GM19193 (cell line): ENCODE measurements around the gene AHDC1.

ENCODE experiments used
- POLR2A ChIP-seq: IDR thresholded peaks from 4 replicates; pipeline ENCODE4 v1.6.1; 2011; ENCODE audit not compliant: insufficient read depth, insufficient read length; ENCODE audit errors: extremely low read depth

The AHDC1 gene

DNA sequence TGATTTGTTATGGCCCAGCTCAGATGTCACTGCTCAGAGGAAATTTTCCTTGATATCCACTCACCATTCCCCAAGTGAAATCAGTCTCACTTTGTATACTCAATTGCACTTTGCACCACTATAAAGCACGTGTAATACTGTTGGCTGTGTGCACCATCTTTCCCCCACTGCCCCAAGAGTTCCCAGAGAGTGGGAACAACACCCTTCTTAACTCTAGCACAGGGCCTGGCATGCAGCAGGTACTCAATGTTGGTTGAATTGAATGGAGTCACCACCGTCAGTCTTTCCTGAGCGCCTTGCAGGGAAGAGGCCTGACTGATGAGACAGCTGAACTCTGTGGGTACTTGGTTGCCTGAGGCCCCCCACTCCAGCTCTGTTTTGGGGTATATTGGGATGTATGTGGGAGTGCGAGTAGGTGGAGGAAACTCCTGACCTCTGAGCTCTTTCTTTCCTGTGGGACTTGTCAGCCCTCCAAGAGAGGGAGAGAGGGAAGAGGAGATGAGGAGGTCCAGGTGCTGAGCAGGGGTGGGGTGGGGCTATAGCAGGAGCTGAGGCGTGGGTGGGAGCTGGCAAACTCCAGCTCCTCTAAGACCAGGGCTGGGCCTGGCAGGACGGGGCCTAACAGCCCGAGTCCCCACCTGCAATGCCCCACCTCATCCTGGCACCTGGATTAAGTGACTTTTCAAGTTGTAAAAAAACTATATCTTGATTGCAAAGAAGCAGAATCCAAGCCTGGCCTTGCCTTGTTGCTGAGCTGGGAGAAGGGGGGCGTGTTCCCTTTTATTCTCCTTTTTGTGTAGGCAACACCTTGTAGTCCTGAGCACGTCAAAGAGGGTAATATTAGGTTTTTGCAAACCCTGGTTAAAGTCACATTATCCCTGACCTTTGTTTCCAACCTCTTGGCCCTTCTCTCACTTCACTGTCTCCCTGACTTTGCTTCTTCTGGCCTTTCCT, 94.5 kb downstream of the AHDC1 start:
- TF ChIP-seq POLR2A, result no peak

DNA sequence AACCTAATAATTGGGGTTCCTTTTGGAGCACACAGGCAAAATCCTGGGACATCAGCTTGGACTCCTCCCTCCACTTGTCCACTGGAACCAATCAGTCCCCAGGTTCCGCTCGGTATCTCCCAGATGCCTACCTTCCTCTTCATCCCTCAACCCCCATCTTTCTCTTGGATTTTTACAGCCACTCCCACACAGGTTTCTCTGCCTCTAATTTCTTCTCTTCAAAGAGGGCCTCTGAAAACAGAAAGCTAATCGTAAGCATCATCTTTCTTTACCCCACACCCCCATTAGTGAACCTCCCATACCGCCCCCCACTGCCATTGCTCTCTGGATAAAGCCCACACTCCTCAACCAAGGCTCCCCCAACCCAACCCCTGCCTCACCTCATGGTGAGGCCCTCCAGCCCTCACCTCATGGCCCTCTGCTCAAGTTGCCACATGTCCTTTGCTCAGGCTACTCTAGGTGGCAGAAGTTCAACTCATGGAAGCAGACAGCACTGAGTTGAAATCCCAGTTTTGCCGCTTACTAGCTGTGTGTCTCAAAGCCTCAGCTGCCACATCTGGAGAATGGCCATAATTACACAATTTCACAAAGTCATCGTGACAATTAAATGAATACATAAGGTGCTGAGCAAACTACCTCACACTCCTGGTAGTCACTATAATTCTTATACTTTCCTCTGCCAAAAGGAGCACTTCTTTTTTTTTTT, 95.8 kb downstream of the AHDC1 start:
- no peak for TF ChIP-seq POLR2A

DNA sequence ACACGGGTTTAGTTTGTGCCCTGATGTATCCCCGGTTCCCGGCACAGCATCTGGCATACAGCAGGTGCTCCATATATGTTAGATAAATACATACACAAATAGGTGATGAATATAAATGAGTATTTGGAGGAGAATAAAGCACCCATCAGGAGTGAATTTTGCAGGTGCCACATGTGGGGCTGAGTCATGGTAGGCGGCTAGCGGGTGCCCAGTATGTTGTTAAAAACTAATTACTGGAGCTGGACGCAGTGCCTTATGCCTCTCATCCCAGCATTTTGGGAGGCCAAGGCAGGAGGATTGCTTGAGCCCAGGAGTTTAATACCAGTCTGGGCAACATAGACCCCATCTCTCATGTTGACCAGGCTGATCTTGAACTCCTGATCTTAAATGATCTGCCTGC, 97.2 kb downstream of the AHDC1 start:
- TF ChIP-seq POLR2A, result no peak

DNA sequence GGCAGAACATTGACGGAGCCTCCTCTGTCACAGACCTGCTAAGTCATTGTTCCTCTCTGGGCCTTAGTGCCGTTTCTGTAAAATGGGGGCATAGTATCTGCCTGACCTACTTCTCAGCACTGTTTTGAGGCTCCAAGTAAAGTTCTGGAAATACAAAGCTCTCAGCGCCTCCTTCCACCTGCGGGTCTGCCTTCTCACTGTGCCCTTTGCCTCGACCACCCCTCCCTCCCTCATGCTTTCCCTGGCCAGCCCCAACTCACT, 98.6 kb downstream of the AHDC1 start:
- TF ChIP-seq POLR2A, result no peak

DNA sequence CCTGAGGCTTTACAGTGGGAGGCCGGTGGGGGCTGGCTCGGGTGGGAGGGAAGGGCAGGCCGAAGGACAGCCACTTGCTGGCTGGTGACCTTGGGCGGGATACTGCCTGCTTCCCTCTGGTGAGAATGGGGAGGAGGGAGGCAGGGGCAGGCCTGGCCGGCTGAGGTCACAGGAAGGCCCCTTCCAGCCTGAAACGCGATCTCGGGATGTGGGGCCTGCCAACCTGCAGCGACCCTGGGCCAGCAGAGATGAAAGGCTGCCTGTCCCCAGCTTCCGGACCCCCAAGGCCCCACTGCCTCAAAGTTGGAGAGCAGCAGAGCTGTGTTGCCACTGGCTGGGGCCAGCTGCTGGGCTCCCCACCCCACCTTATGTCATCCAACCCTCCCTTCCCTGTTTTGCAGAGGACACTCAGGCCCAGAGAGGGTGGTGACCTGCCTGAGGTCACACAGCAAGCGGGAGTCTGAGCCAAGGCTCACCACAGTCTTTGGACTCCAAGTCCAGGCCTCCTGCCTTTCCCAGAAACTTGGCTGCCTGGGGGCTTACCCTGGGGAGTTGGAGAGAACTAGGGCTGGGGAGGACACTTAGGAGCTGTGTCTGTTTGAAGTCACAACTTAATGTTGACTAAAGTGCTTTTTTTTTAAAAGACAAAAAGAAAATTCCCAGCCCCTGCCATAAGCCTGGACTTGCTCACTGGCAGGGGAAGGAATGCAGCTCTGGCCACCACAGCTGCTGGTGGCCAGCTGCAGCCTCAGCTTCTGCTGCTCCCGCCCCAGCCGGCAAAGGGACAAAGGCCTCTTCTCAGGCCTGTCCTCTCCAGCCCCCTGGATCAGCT, 99.1 kb downstream of the AHDC1 start:
- TF ChIP-seq POLR2A, result no peak

DNA sequence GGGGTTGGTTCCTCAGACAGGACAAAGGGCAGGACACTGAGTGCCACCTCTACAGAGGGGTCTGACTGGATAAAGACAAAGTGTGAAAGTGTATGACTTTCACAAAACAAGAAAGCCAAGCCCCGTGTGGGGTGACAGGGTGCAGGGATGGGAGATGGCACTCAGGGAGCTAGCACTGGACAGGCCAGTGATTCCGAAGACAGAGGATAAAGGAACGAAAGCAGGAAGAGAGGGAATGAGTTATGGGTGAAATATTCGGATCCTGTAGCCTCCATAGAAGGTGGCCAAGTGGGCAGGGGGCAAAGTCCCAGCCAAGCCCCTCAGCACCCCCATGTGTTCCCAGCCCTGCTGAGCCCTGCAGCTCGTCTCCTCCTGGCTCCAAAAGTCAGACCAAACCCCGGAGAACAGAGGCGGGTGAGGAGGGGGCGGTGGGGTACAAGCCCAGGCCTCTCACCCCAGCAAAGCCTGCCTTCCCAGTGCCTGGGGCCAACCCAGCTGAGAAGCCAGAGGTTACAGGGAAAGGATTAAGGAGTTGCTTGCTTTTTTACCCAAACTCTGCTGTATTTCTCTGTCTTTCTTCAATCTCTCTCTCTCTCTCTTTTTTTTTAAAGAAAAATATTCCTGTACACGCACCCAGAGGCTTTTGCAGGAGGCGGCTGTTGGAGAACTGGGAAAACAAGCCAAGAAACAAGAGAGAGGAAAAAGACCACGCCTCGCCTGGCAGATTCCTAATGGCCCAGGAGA, 99.9 kb downstream of the AHDC1 start:
- TF ChIP-seq POLR2A, result no peak

DNA sequence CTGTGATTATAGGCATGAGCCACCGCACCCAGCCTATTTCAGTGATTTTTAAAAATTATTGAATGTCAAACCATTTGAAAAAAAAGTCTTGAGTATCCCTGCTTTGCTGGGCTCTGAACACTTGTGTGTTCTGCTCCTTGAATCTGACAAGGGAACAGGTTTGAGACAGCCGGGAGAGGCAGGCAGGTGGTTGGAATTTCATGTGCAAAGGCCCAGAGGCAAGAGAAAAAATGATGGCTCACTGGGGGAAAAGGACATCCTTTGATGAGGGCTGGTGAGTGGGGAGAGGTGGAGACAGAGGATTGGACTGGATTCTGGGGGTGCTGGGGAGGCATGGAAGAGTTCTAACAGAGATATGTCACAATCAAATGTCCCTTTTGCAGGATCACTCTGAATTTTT, 100.9 kb downstream of the AHDC1 start:
- TF ChIP-seq POLR2A, result no peak

DNA sequence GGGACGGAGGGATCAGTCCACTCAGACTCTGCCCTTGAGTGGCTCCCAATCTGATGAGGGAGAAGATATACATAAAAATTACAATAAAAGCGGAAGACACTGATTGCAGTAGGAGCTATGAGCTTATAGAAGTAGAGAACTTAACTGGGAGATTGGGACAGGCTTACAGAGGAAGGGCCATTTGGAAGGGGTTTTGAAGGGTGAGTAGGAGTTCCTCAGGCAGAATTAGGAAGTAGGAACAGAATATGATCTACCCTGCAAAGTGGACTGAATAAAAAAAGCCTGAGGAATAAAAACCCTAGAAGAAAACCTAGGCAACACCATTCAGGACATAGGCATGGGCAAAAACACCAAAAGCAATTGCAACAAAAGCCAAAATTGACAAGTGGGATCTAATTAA, 104.8 kb downstream of the AHDC1 start:
- TF ChIP-seq POLR2A, result no peak

DNA sequence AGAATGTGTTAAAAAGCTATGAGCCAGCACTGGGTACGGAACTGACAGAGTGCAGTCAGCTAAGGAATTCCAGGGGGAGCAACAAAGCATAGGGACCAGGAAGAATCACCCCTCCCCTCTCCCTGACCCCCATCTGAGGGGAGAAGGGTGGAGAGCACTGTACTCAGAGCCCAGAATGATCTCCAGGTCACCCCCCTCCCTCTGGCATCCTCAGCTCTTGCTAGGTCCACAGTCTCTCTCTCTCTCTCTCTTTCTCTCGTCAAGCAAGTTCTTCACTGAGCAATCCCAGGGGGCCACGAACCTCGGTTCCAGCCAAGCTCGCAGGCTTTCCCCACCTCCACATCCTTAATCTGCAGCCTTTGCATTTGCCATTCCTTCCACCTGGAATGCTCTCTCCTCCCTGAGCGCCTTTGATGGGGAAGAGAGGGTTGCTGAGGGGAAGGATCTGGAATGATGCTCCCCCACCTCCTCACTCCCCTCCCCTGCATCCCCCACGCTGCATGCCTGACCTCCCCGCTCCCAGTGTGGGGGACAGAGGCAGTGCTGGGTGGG, 107.3 kb downstream of the AHDC1 start:
- TF ChIP-seq POLR2A, result no peak

- no peak for TF ChIP-seq POLR2A
Measured at GRCh38 chr1:27492796-27493195, 111.1 kb downstream of the AHDC1 start.

- no peak for TF ChIP-seq POLR2A
Measured at GRCh38 chr1:27491748-27492700, 111.9 kb downstream of the AHDC1 start.

DNA sequence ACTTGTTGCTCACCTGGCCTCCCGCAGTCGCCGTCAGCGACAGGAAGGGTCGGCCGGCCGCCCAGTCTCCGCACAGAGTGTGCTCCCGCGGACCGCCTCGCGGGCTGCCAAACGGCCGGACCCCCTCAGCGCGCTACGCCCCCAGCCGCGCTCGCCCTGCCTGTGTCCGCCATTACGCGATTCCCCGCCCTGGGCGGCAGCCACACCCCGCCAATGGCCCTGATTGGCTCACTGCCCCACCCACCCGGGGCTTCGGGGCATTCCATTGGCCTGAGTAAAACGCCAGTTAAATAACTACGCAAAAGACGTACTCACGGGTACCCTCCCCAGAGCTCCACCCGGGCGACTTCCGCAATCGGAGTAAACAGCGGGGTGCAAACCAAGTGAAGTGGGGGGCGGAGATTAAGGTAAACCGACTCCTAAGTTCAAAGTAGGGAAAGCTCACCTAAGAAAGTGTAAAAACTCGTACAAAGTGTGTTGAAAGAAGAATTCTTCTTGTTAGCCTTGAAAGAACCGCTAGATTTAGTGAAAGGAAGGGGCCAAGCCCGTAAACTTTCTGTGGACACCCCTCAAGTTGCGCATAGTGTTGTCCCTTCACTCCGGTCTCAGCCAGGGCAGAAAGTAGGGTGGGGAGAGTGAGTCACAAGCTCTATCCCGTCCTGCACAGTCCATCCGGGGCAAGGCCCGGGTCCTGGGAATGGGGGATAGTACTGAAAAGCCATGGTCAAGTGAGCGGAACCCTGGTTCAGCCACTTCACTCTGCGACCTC, 113.8 kb downstream of the AHDC1 start, which contains the start of gene WASF2:
Gene WASF2, minus strand, starts transcription at position 195 of the 769 bp plus-strand sequence. CDS start 61,277 bp downstream, outside the sequence.
- TF ChIP-seq POLR2A, result peak; percentile 71
